HFF-Myc (cell line): Measurements from ENCODE around the gene KLHL26.

ENCODE experiments used
- DNase-seq: peaks from one replicate; pipeline ENCODE4 v3.0.0-alpha.2; 2011; ENCODE audit warnings: low read depth; ENCODE audit errors: extremely low read depth
- H3K4me3 ChIP-seq: replicated peaks from 2 replicates; pipeline ENCODE4 v1.5.1; 2011; ENCODE audit warnings: low read depth, mild to moderate bottlenecking, control low read depth, low read length
- TF ChIP-seq, protein P1 (sequence below): IDR thresholded peaks from 2 replicates; pipeline ENCODE4 v1.5.1; 2012; ENCODE audit warnings: mild to moderate bottlenecking, low read depth, low read length, control low read depth; ENCODE audit errors: missing control alignments

Gene KLHL26

DNA sequence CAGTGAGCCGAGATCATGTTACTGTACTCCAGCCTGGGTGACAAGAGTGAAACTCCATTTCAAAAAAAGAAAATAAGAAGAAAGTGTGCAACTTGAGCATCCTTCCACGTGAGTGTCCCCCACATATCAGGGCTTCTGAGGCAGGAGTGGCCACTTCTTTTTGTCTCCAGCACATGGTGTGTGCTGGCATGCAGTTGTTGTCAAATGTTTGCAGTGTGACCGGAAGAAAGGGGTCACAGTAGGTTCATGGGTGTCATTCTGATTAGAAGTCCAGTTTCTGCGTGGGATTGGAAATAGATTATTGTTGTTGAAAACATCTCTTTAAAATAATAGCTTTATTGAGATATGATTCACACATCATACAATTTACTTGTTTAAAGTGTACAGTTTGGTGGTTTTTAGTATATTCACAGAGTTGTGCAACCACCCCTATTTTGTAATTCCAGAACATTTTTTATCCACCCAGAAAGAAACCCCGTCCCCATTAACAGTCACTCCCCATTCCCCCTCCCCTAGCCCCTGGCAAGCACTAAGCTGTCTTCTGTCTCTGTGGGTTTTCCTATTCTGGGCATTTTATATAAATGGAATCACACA, 48.9 kb downstream of the KLHL26 start:
- no peak for DNase-seq
- TF ChIP-seq, protein P1, sequence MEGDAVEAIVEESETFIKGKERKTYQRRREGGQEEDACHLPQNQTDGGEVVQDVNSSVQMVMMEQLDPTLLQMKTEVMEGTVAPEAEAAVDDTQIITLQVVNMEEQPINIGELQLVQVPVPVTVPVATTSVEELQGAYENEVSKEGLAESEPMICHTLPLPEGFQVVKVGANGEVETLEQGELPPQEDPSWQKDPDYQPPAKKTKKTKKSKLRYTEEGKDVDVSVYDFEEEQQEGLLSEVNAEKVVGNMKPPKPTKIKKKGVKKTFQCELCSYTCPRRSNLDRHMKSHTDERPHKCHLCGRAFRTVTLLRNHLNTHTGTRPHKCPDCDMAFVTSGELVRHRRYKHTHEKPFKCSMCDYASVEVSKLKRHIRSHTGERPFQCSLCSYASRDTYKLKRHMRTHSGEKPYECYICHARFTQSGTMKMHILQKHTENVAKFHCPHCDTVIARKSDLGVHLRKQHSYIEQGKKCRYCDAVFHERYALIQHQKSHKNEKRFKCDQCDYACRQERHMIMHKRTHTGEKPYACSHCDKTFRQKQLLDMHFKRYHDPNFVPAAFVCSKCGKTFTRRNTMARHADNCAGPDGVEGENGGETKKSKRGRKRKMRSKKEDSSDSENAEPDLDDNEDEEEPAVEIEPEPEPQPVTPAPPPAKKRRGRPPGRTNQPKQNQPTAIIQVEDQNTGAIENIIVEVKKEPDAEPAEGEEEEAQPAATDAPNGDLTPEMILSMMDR, result no peak
- no peak overlapping the region for H3K4me3 ChIP-seq

DNA sequence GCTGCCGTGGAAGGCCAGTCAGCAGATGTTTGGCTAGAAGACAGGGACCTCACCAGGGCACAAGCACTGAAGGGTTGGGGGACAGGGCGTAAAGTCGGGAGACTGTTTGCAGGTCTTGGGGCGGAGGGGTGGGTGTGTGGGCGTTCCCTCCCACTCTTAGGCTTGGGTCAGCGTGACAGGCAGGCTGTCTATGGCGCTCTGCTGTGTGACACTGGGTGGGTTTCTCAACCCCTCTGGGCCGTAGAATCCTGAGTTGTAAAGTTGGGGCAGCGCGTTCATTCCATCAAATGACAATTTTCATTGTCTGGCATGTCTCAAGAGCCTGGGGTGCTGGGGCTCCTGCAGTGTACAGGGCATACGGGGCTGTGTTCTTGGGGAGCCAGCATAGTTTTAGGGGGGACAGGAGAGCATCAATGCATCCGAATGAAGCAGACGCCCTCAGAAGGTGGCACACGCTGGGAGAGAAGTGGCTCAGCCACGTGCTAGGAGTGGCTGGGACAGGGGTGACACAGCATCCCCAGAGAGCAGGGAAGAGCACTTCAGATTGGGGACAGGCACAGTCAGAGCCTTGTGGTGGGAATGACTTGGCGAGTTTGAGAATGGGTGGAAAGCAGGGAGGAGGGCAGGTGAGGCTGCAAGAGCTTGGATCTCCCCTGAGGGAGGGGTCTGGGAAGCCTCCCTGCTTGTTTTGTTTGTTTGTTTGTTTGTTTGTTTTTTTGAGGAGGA, 51.1 kb downstream of the KLHL26 start:
- TF ChIP-seq, protein P1, result no peak
- no peak overlapping the region for H3K4me3 ChIP-seq
- DNase-seq, result no peak

DNA sequence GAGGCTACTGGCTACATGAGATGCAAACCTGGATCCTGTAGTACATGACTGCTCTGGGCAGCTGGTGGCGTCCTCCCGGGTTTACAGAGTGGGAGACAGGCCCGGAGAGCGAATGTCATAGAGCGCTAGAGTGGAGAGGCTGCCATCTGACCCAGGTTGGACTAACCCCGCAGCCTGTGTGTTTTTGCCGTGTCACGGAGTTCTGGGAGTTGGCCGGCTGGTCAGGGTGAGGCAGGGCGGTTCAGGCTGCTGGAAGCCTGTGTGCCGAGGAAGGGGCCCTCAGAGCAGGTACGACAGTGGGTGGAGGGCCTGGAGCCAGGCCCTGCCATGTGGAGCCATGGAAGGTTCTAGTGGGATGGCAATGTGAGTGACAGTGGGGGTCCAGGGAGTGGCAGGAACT, 59.2 kb downstream of the KLHL26 start:
- DNase-seq, result no peak
- TF ChIP-seq, protein P1, result no peak
- H3K4me3 ChIP-seq, result no peak overlapping the region

DNA sequence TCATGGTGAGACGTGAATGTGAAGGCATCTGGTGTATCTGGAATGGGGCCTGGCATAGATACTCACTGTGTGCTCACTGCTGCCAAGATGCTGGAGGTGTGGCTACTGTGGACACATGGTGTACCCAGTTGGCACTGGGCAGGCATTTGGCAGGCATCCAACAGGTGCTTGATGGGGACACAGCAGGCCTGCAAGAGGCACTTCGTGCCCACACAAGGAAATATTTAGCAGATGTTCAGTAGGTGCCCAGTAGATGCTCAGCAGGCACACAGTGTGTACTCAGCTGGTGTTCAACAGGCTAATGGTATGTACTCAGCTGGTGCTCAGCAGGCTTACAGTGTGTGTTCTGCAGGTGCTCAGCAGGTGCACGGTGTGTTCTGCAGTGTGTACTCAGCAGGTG, 60.9 kb downstream of the KLHL26 start:
- DNase-seq, result no peak
- TF ChIP-seq, protein P1, result no peak

DNA sequence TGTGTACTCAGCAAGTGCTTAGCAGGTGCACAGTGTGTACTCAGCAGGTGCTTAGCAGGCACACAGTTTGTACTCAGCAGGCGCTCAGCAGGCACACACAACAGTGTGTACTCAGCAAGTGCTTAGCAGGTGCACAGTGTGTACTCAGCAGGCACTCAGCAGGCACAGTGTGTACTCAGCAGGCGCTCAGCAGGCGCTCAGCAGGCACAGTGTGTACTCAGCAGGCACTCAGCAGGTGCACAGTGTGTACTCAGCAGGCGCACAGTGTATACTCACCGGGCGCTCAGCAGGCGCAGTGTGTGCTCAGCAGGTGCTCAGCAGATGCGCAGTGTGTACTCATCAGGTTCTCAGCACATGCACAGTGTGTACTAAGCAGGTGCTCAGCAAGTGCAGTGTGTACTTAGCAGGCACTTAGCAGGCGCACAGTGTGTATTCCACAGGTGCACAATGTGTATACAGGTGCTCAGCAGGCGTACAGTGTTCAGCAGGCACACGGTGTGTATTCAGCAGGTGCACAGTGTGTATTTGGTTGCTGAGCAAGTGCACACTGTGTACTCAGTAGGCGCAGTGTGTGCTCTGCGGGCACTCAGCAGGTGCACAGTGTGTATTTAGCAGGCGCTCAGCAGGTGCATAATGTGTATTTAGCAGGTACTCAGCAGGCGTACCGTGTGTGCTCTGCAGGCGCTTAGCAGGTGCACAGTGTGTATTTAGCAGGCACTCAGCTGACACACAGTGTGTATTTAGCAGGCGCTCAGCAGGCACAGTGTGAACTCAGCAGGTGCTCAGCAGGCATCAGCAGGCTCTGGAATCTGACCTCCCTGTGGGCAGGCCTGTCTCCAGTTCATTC, 61.7 kb downstream of the KLHL26 start:
- TF ChIP-seq, protein P1, result no peak
- H3K4me3 ChIP-seq, result no peak overlapping the region
- no peak for DNase-seq

More for the DNA sequence above, 60.9 kb downstream of the KLHL26 start:
- no peak overlapping the region for H3K4me3 ChIP-seq

DNA sequence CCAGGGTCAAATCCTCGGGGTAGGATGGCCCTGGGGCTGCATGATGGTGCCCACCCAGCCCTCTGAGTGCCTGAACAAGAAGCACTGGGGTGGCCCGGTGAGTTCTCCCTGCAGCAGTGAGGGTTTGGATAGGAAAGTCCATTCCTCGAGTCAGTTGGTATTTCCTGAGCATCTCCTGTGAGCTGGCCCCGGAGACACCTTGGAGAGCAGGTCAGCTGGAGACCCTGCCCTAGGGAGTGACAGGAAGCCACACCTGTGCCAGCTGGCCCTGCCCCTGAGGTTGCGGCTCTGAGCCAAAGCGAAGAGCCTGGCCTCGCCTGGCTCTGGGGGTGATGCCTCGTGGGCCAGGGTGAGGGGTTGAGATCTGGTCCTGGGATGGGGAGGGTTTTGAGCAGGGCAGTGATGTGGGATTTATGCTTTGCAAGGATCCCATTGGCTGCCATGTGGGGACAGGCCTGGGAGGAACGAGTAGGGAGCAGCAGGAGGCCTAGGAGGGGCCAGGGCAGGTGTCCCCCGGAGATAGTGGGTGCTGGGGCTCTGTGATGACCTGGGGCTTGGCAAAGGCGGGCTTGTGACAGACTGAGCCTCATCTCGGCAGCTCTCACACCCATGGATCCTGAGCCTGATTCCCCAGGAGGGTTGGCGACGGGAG, 62.7 kb downstream of the KLHL26 start:
- no peak for DNase-seq
- no peak overlapping the region for H3K4me3 ChIP-seq
- TF ChIP-seq, protein P1, result no peak
